SK-N-SH (cell line): ENCODE measurements around the gene METTL14. TPM values are rescaled to one million over a fixed set of nuclear protein-coding genes. Genes with fewer than 3 reads are reported as not detected.

Experiments
- CTCF ChIA-PET: fragments of 300-600, 350-600 bp; formaldehyde crosslinking; extraction: SDS; loops from one replicate; lab custom pipeline; 2021; lab: Yijun Ruan, JAX
- POLR2A ChIA-PET: fragments of 350-600 bp; sonication (Branson Sonifier 250); formaldehyde crosslinking; extraction: SDS; loops from one replicate; lab custom pipeline; 2020; ENCODE audit warnings: antibody characterized with exemption, inconsistent platforms; lab: Yijun Ruan, JAX
- DNase-seq: peaks from one replicate; pipeline ENCODE4 v3.0.0; 2012
- H2AFZ ChIP-seq: fragments of 200-600 bp; sonication (generic); 2 replicates; pipeline ENCODE4 v1.8.1; 2016; ENCODE audit warnings: antibody characterized with exemption, mild to moderate bottlenecking, low read depth
- H3F3A ChIP-seq: fragments of 200-600 bp; sonication (generic); replicated peaks from 2 replicates; pipeline ENCODE3; 2016; ENCODE audit warnings: antibody characterized with exemption, mild to moderate bottlenecking; ENCODE audit not compliant: insufficient read depth
- H3K27ac ChIP-seq, 2 experiments: fragments of 200-500 bp in 1 of 2; fragments of 200-600 bp in 1 of 2; sonication (Bioruptor generic) in 1 of 2; sonication (generic), shearing (Covaris generic) in 1 of 2; 2 replicates each; pipeline versions ENCODE4 v1.5.1 to v1.6.1; 2014 to 2016; ENCODE audit warnings: low read depth in 2 of 2, inconsistent platforms in 1 of 2, low read length in 1 of 2, mild to moderate bottlenecking in 1 of 2, mixed read lengths in 1 of 2
- H3K27me3 ChIP-seq: fragments of 200-600 bp; sonication (generic), shearing (Covaris generic); 2 replicates; pipeline ENCODE4 v1.6.1; 2016; ENCODE audit warnings: mixed run types; ENCODE audit not compliant: insufficient read depth
- H3K36me3 ChIP-seq, 2 experiments: fragments of 200-500 bp in 1 of 2; fragments of 200-600 bp in 1 of 2; sonication (Bioruptor generic) in 1 of 2; sonication (generic) in 1 of 2; replicated peaks in 1 of 2; 2 replicates each; pipeline versions ENCODE3 to v1.5.1; 2014 to 2016; ENCODE audit warnings: low read length in 1 of 2, mild to moderate bottlenecking in 1 of 2; ENCODE audit not compliant: insufficient read depth in 2 of 2, control insufficient read depth in 1 of 2
- H3K4me1 ChIP-seq, 2 experiments: fragments of 200-500 bp in 1 of 2; fragments of 200-600 bp in 1 of 2; sonication (Bioruptor generic) in 1 of 2; sonication (generic), shearing (Covaris generic) in 1 of 2; 2 replicates each; pipeline versions ENCODE4 v1.5.1 to v1.6.1; 2014 to 2016; ENCODE audit warnings: low read depth in 1 of 2, low read length in 1 of 2, mixed run types in 1 of 2; ENCODE audit not compliant: insufficient read depth in 2 of 2, control insufficient read depth in 1 of 2
- H3K4me2 ChIP-seq: fragments of 200-600 bp; sonication (generic), shearing (Covaris generic); 2 replicates; pipeline ENCODE4 v1.6.1; 2017; ENCODE audit warnings: mixed run types
- H3K4me3 ChIP-seq, 2 experiments: fragments of 200-500 bp in 1 of 2; fragments of 200-600 bp in 1 of 2; sonication (Bioruptor generic) in 1 of 2; sonication (generic), shearing (Covaris generic) in 1 of 2; 2 replicates each; pipeline versions ENCODE4 v1.5.1 to v1.8.1; 2014 to 2016; ENCODE audit warnings: low read depth in 2 of 2, inconsistent platforms in 1 of 2, low read length in 1 of 2, mild to moderate bottlenecking in 1 of 2, mixed read lengths in 1 of 2, moderate library complexity in 1 of 2
- H3K79me2 ChIP-seq: fragments of 200-600 bp; sonication (generic); 2 replicates; pipeline ENCODE4 v1.8.1; 2017; ENCODE audit warnings: mild to moderate bottlenecking; ENCODE audit not compliant: insufficient read depth
- H3K9ac ChIP-seq: fragments of 200-600 bp; sonication (generic); 2 replicates; pipeline ENCODE4 v1.6.1; 2017; ENCODE audit warnings: mixed run types
- H3K9me2 ChIP-seq: fragments of 200-600 bp; sonication (generic); 2 replicates; pipeline ENCODE4 v1.6.1; 2017; ENCODE audit warnings: mixed run types
- H3K9me3 ChIP-seq: fragments of 200-600 bp; sonication (generic); 2 replicates; pipeline ENCODE4 v1.6.1; 2017; ENCODE audit warnings: mixed run types, mild to moderate bottlenecking, moderate library complexity
- H4K20me1 ChIP-seq: fragments of 200-600 bp; sonication (generic); 2 replicates; pipeline ENCODE4 v1.6.1; 2017; ENCODE audit warnings: mild to moderate bottlenecking, mixed run types; ENCODE audit not compliant: insufficient read depth
- ELF1 ChIP-seq: IDR thresholded peaks from 2 replicates; pipeline ENCODE4 v1.4.0; 2012
- EP300 ChIP-seq, 2 experiments: IDR thresholded peaks; 2 replicates each; pipeline versions ENCODE4 v1.4.0 to v1.6.1; 2012; ENCODE audit warnings: borderline replicate concordance in 1 of 2, low read depth in 1 of 2, low read length in 1 of 2
- EZH2phosphoT487 ChIP-seq: fragments of 200-600 bp; sonication (generic); IDR thresholded peaks from 2 replicates; pipeline ENCODE4 v1.6.1; 2017; ENCODE audit warnings: low read depth, mixed run types, mild to moderate bottlenecking, antibody characterized with exemption, moderate library complexity, borderline replicate concordance
- FOXM1 ChIP-seq: IDR thresholded peaks from 2 replicates; pipeline ENCODE4 v1.4.0; 2012; ENCODE audit warnings: low read depth, mild to moderate bottlenecking
- GABPA ChIP-seq: IDR thresholded peaks from 2 replicates; pipeline ENCODE4 v1.4.0; 2012; ENCODE audit warnings: low read depth, mild to moderate bottlenecking
- GATA2 ChIP-seq: sonication (generic); formaldehyde crosslinking; IDR thresholded peaks from 2 replicates; pipeline ENCODE4 v1.5.0; 2020; ENCODE audit warnings: mild to moderate bottlenecking, missing genetic modification reagents
- MXI1 ChIP-seq: IDR thresholded peaks from 2 replicates; pipeline ENCODE4 v1.6.1; 2012; ENCODE audit warnings: mild to moderate bottlenecking, low read depth, low read length, improper control_type of control experiment
- POLR2AphosphoS5 ChIP-seq: IDR thresholded peaks from 2 replicates; pipeline ENCODE4 v1.6.1; 2012; ENCODE audit warnings: low read depth, low read length
- RCOR1 ChIP-seq: fragments of 150-350 bp; IDR thresholded peaks from 2 replicates; pipeline ENCODE4 v1.6.1; 2017; ENCODE audit warnings: antibody characterized with exemption, low read length
- REST ChIP-seq: IDR thresholded peaks from 2 replicates; pipeline ENCODE4 v1.6.1; 2012; ENCODE audit warnings: mild to moderate bottlenecking, low read depth, low read length, moderate library complexity
- RXRA ChIP-seq: IDR thresholded peaks from 2 replicates; pipeline ENCODE4 v1.4.0; 2012; ENCODE audit warnings: low read depth, mild to moderate bottlenecking, borderline replicate concordance
- TCF12 ChIP-seq: IDR thresholded peaks from 2 replicates; pipeline ENCODE4 v1.4.0; 2012
- TEAD4 ChIP-seq: IDR thresholded peaks from 2 replicates; pipeline ENCODE4 v1.4.0; 2012; ENCODE audit warnings: mild to moderate bottlenecking, borderline replicate concordance; ENCODE audit not compliant: insufficient read depth
- USF2 ChIP-seq: fragments of 150-350 bp; IDR thresholded peaks from 2 replicates; pipeline ENCODE4 v1.6.1; 2017; ENCODE audit warnings: antibody characterized with exemption, low read length, low read depth, borderline replicate concordance
- ZBTB33 ChIP-seq: IDR thresholded peaks from 2 replicates; pipeline ENCODE4 v1.4.0; 2012; ENCODE audit warnings: low read depth, borderline replicate concordance
- WGBS: methylation state at CpG from one replicate; pipeline ENCODE4 v1.1.6; 2017; ENCODE audit warnings: low lambda C conversion rate; 5-methylcytosine and 5-hydroxymethylcytosine counted together
- polyA plus RNA-seq, 3 experiments: library from polyadenylated mRNA; depleted of rRNA; stranded (reverse); fragments of >200 nt; gene quantifications; 2 replicates each; pipeline ENCODE4 v1.2.3, GENCODE V29; 2012
- TF ChIP-seq, protein P1 (sequence below): fragments of 150-350 bp; IDR thresholded peaks from 2 replicates; pipeline ENCODE4 v1.6.1; 2016; ENCODE audit warnings: mild to moderate bottlenecking, low read depth, low read length
- TF ChIP-seq, protein P2 (sequence below): IDR thresholded peaks from 2 replicates; pipeline ENCODE4 v1.4.0; 2012; ENCODE audit warnings: low read depth
- TF ChIP-seq, protein P3 (sequence below): IDR thresholded peaks from 2 replicates; pipeline ENCODE4; 2012

METTL14 gene
- polyA plus RNA-seq, 1 of the 3 experiments (the other 2 are of a cell fraction) = 11.0 TPM

- H2AFZ ChIP-seq = no peak overlapping the region
- no peak overlapping the region for H3K9ac ChIP-seq
- POLR2A ChIA-PET = interaction anchor here (0.6 kb wide), 1 partner anchor 21 kb away, joined by 3 read pairs; no protein-coding TSS in a partner anchor
- H3K36me3 ChIP-seq = peaks cover 30 to 37% of the 10 kb centered on the region in 2 experiments
- H3K4me1 ChIP-seq = peaks cover 0 to 10% of the 10 kb centered on the region in 2 experiments; a peak in 2 of 4 replicates
- no peak overlapping the region for H3K4me3 ChIP-seq
- H3K9me2 ChIP-seq = no peaks in the 10 kb centered on the region
- no peak overlapping the region for H3K4me2 ChIP-seq
- no peaks in the 10 kb centered on the region for H3K79me2 ChIP-seq
- H3K27ac ChIP-seq = no peak overlapping the region
- peaks cover 53% of the 10 kb centered on the region for H3F3A ChIP-seq
- H4K20me1 ChIP-seq = no peaks in the 10 kb centered on the region
- TF ChIP-seq POLR2AphosphoS5 = no peak
- TF ChIP-seq FOXM1 = no peak
- no peak for TF ChIP-seq REST
- TF ChIP-seq, protein P1, sequence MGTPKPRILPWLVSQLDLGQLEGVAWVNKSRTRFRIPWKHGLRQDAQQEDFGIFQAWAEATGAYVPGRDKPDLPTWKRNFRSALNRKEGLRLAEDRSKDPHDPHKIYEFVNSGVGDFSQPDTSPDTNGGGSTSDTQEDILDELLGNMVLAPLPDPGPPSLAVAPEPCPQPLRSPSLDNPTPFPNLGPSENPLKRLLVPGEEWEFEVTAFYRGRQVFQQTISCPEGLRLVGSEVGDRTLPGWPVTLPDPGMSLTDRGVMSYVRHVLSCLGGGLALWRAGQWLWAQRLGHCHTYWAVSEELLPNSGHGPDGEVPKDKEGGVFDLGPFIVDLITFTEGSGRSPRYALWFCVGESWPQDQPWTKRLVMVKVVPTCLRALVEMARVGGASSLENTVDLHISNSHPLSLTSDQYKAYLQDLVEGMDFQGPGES = no peak
- TF ChIP-seq RCOR1 = no peak
- no peak for TF ChIP-seq TCF12
- no peak for TF ChIP-seq USF2
- TF ChIP-seq, protein P2, sequence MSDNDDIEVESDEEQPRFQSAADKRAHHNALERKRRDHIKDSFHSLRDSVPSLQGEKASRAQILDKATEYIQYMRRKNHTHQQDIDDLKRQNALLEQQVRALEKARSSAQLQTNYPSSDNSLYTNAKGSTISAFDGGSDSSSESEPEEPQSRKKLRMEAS = no peak
- TF ChIP-seq, protein P3, sequence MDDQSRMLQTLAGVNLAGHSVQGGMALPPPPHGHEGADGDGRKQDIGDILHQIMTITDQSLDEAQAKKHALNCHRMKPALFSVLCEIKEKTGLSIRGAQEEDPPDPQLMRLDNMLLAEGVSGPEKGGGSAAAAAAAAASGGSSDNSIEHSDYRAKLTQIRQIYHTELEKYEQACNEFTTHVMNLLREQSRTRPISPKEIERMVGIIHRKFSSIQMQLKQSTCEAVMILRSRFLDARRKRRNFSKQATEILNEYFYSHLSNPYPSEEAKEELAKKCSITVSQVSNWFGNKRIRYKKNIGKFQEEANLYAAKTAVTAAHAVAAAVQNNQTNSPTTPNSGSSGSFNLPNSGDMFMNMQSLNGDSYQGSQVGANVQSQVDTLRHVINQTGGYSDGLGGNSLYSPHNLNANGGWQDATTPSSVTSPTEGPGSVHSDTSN = no peak
- TF ChIP-seq GATA2 (CRISPR knock-in tag) = no peak
- TF ChIP-seq ELF1 = no peak
- no peak for TF ChIP-seq TEAD4
- TF ChIP-seq EP300 (IDR thresholded peaks at IDR 0.05; ENCODE audit: borderline replicate concordance in 1 of 2, low read depth in 1 of 2, low read length in 1 of 2) = no peak
- TF ChIP-seq RXRA = no peak
- no peak for TF ChIP-seq EZH2phosphoT487
- no peak for TF ChIP-seq MXI1
- TF ChIP-seq GABPA = no peak
- no peak for TF ChIP-seq ZBTB33
- no peaks in the 10 kb centered on the region for H3K9me3 ChIP-seq
- H3K27me3 ChIP-seq = no peaks in the 10 kb centered on the region
- WGBS = 93% methylated on average over 4 of the region's 4 CpGs
- no peak for DNase-seq
- CTCF ChIA-PET = interaction anchor here (0.8 kb wide), 1 partner anchor 176 kb away, joined by 4 read pairs; no protein-coding TSS in a partner anchor
Observed at GRCh38 chr4:118714682-118715081, 29.5 kb downstream of the METTL14 start.
